Raji (cell line): Measurements from ENCODE around the gene NGLY1.

Experiments used
- POLR2A ChIP-seq: IDR thresholded peaks from 2 replicates; pipeline ENCODE4 v1.6.1; 2011; ENCODE audit warnings: low read depth, low read length, control low read depth; ENCODE audit not compliant: insufficient read depth

NGLY1 gene

GRCh38 chr3:25749031-25749581, 34.1 kb downstream of the NGLY1 start:
- no peak for TF ChIP-seq POLR2A

GRCh38 chr3:25748189-25748588, 35.1 kb downstream of the NGLY1 start:
- no peak for TF ChIP-seq POLR2A

GRCh38 chr3:25747033-25747432, 36.2 kb downstream of the NGLY1 start:
- no peak for TF ChIP-seq POLR2A

GRCh38 chr3:25744470-25744869, 38.8 kb downstream of the NGLY1 start:
- no peak for TF ChIP-seq POLR2A

GRCh38 chr3:25728101-25728500, 55.1 kb downstream of the NGLY1 start:
- TF ChIP-seq POLR2A = no peak

GRCh38 chr3:25727316-25727715, 55.9 kb downstream of the NGLY1 start:
- TF ChIP-seq POLR2A = no peak

GRCh38 chr3:25725810-25726209, 57.4 kb downstream of the NGLY1 start:
- TF ChIP-seq POLR2A = no peak

- TF ChIP-seq POLR2A = no peak
Measured at GRCh38 chr3:25724948-25725645, 58.1 kb downstream of the NGLY1 start.

GRCh38 chr3:25723802-25724201, 59.4 kb downstream of the NGLY1 start:
- TF ChIP-seq POLR2A = no peak

- TF ChIP-seq POLR2A = no peak
Measured at GRCh38 chr3:25719321-25719720, 63.9 kb downstream of the NGLY1 start.

GRCh38 chr3:25713341-25713985, 69.8 kb downstream of the NGLY1 start:
- TF ChIP-seq POLR2A = no peak

- no peak for TF ChIP-seq POLR2A
Measured at GRCh38 chr3:25711090-25711489, 72.2 kb downstream of the NGLY1 start.

GRCh38 chr3:25708036-25708435, 75.2 kb downstream of the NGLY1 start:
- no peak for TF ChIP-seq POLR2A

GRCh38 chr3:25707268-25707926, 75.8 kb downstream of the NGLY1 start:
- TF ChIP-seq POLR2A = no peak

GRCh38 chr3:25706213-25706612, 77.0 kb downstream of the NGLY1 start:
- no peak for TF ChIP-seq POLR2A

- TF ChIP-seq POLR2A = no peak
Measured at GRCh38 chr3:25697553-25697952, 85.7 kb downstream of the NGLY1 start.

GRCh38 chr3:25695731-25696420, 87.4 kb downstream of the NGLY1 start:
- no peak for TF ChIP-seq POLR2A
